Measurements from ENCODE around the gene TMEM175. TPM values are rescaled to one million over a fixed set of nuclear protein-coding genes. Genes with fewer than 3 reads are reported as not detected.

TMEM175 gene
- total and polyA plus RNA-seq, 2 of the 8 experiments (the other 6 are each of a cell fraction or from before 2014, with no cell fraction given): 4.9 to 20.7 TPM

GRCh38 chr4:964346-965025, 32.2 kb downstream of the TMEM175 start:
- no peaks in the 10 kb centered on the region for H3K79me1 ChIP-seq (ENCODE audit: low read depth, low read length)
- WGBS, 2 experiments (ENCODE audit: extremely low coverage in 1 of 2, insufficient coverage in 1 of 2, insufficient read length in 1 of 2, insufficient replicate concordance in 2 of 2, low coverage in 1 of 2, low lambda C conversion rate in 2 of 2, missing lambda C conversion rate in 1 of 2): 88% methylated on average over 17 of the region's 23 CpGs; no CpG with 5 or more reads in 1 of the 2 experiments
- H3K4me2 ChIP-seq (ENCODE audit: insufficient read depth in 1 of 2, low read depth in 2 of 2, low read length in 2 of 2): no peak overlapping the region
- H3K9ac ChIP-seq (replicated peaks in 1 of 4; ENCODE audit: extremely low read depth in 1 of 4, low read depth in 3 of 4, low read length in 3 of 4): no peak overlapping the region
- peaks cover 2 to 13% of the 10 kb centered on the region in 2 experiments for H4K20me1 ChIP-seq (replicated peaks in 1 of 2; ENCODE audit: control insufficient read depth in 1 of 2, insufficient read depth in 2 of 2, low read length in 2 of 2)
- no peak overlapping the region for H3K4me3 ChIP-seq (ENCODE audit: extremely low read depth in 1 of 4, insufficient read depth in 2 of 4, low read depth in 3 of 4, low read length in 4 of 4)
- H3K23ac ChIP-seq (ENCODE audit: insufficient read length): no peak overlapping the region
- H3K27me3 ChIP-seq (replicated peaks in 1 of 4; ENCODE audit: control insufficient read depth in 3 of 4, extremely low read depth in 1 of 4, insufficient read depth in 3 of 4, low read length in 3 of 4): peaks cover 9 to 18% (median 12%) of the 10 kb centered on the region in 4 experiments; a peak in 6 of 7 replicates
- H3K9me3 ChIP-seq (ENCODE audit: insufficient read depth in 2 of 2, low read depth in 1 of 2, low read length in 1 of 2): no peaks in the 10 kb centered on the region
- no peak overlapping the region for H2AK5ac ChIP-seq (ENCODE audit: low read depth, low read length)
- CTCF ChIA-PET (ENCODE audit: partially characterized antibody): interaction anchor here (1.5 to 2.0 kb wide), 2 partner anchors 30 to 86 kb away, joined by 3 to 6 read pairs; no protein-coding TSS in a partner anchor
- H3K4me1 ChIP-seq (replicated peaks in 1 of 4; ENCODE audit: control insufficient read depth in 3 of 4, insufficient read depth in 4 of 4, low read length in 3 of 4): peaks cover 0 to 7% (median 3%) of the 10 kb centered on the region in 4 experiments; a peak in 3 of 7 replicates
- no peak for TF ChIP-seq ATF3 (IDR thresholded peaks at IDR 0.05; ENCODE audit: insufficient read depth, low read depth, low read length)
- no peak for TF ChIP-seq SUZ12 (IDR thresholded peaks at IDR 0.05; ENCODE audit: low read length)
- no peak for TF ChIP-seq POU5F1 (IDR thresholded peaks at IDR 0.05; ENCODE audit: low read depth, low read length)
- no peak for TF ChIP-seq RXRA (IDR thresholded peaks at IDR 0.05; ENCODE audit: insufficient read depth, low read depth, low read length)
- DNase-seq (ENCODE audit: low read depth in 1 of 2, low spot score in 2 of 2) (no peak), FAIRE-seq (no peak)
- H3K4ac ChIP-seq (replicated peaks; ENCODE audit: insufficient read length, low read depth, low read length): no peak overlapping the region
- H4K91ac ChIP-seq (replicated peaks; ENCODE audit: insufficient read length, low read length): no peak overlapping the region
- no peak overlapping the region for H3K27ac ChIP-seq (ENCODE audit: low read depth, low read length)
- H3K36me3 ChIP-seq (ENCODE audit: control insufficient read depth in 2 of 4, insufficient read depth in 4 of 4, low read length in 3 of 4): no peaks in the 10 kb centered on the region
- H4K8ac ChIP-seq (ENCODE audit: extremely low read depth, insufficient read depth, low read length): no peak overlapping the region
- no peak overlapping the region for H2BK120ac ChIP-seq (replicated peaks; ENCODE audit: low read depth, low read length)
- no peak overlapping the region for H2BK20ac ChIP-seq (ENCODE audit: low read length)
- no peak overlapping the region for H3K56ac ChIP-seq (replicated peaks; ENCODE audit: insufficient read length, low read depth, low read length)
- H2BK15ac ChIP-seq (ENCODE audit: low read length): no peak overlapping the region
- no peaks in the 10 kb centered on the region for H3K79me2 ChIP-seq (ENCODE audit: control insufficient read depth in 1 of 2, insufficient read depth in 2 of 2, low read length in 2 of 2)
- H3K23me2 ChIP-seq (ENCODE audit: low read depth, low read length): peaks cover 6% of the 10 kb centered on the region; the same call in 1 of the 2 replicates
- POLR2A ChIA-PET (ENCODE audit: partially characterized antibody): no interaction called here
- no peak overlapping the region for H3K18ac ChIP-seq (ENCODE audit: extremely low read depth, low read length)
- no peak overlapping the region for H2AFZ ChIP-seq (ENCODE audit: low read length)
- no peak overlapping the region for H2BK12ac ChIP-seq (ENCODE audit: low read depth, low read length)
- H3K14ac ChIP-seq (ENCODE audit: insufficient read length): no peak overlapping the region
- H2BK5ac ChIP-seq (ENCODE audit: low read depth, low read length): no peak overlapping the region
- no peak overlapping the region for H4K5ac ChIP-seq (ENCODE audit: insufficient read length, low read depth, low read length)
